A673 (cell line): ENCODE data around the gene PGLYRP3. TPM values are rescaled to one million over a fixed set of nuclear protein-coding genes. Genes with fewer than 3 reads are reported as not detected.

Experiments
- BruUV-seq: library from RNA; stranded (reverse); fragments of 400-500 nt; replicated peaks from 2 replicates; lab custom pipeline; 2021; lab: Mats Ljungman, UMichigan
- CTCF ChIA-PET: fragments of 300-600 bp; sonication (Branson Sonifier 250); formaldehyde crosslinking; loops from one replicate; lab custom pipeline; 2022; ENCODE audit warnings: antibody characterized with exemption; lab: Charles Lee
- POLR2A ChIA-PET: fragments of 300-600 bp; sonication (Branson Sonifier 250); formaldehyde crosslinking; loops from one replicate; lab custom pipeline; 2022; ENCODE audit warnings: antibody characterized with exemption; ENCODE audit not compliant: low non-redundant PET; lab: Charles Lee
- DNase-seq: peaks from one replicate; pipeline ENCODE4 v3.0.0-alpha.2; 2015; ENCODE audit warnings: low spot score
- H3K27ac ChIP-seq: fragments of 200-600 bp; sonication (generic); 2 replicates; pipeline ENCODE4 v1.5.1; 2016; ENCODE audit warnings: mixed run types, low read depth, mild to moderate bottlenecking, mixed read lengths, antibody characterized with exemption, low read length; ENCODE audit not compliant: poor library complexity, severe bottlenecking
- H3K27me3 ChIP-seq: fragments of 200-600 bp; sonication (generic); replicated peaks from 2 replicates; pipeline ENCODE4 v1.6.1; 2017; ENCODE audit warnings: mixed run types, low read depth, mild to moderate bottlenecking, mixed read lengths, antibody characterized with exemption, low read length; ENCODE audit not compliant: insufficient read depth, poor library complexity
- H3K36me3 ChIP-seq: fragments of 200-600 bp; sonication (generic); 2 replicates; pipeline ENCODE4 v1.6.1; 2016; ENCODE audit warnings: mixed run types, mild to moderate bottlenecking, mixed read lengths, antibody characterized with exemption, low read length; ENCODE audit not compliant: insufficient read depth, poor library complexity, severe bottlenecking
- H3K4me1 ChIP-seq: fragments of 200-600 bp; sonication (generic); 2 replicates; pipeline ENCODE4 v1.6.1; 2017; ENCODE audit warnings: mixed run types, mild to moderate bottlenecking, mixed read lengths, antibody characterized with exemption, low read length; ENCODE audit not compliant: insufficient read depth, poor library complexity, severe bottlenecking
- H3K4me3 ChIP-seq: fragments of 200-600 bp; sonication (generic); 2 replicates; pipeline ENCODE4 v1.5.1; 2016; ENCODE audit warnings: low read depth, mixed run types, mild to moderate bottlenecking, mixed read lengths, low read length; ENCODE audit not compliant: poor library complexity, severe bottlenecking
- H3K9me3 ChIP-seq: fragments of 200-600 bp; sonication (generic); 2 replicates; pipeline ENCODE4 v1.6.1; 2016; ENCODE audit warnings: mixed run types, low read depth, mild to moderate bottlenecking, mixed read lengths, antibody characterized with exemption, low read length; ENCODE audit not compliant: poor library complexity, severe bottlenecking
- CTCF ChIP-seq: fragments of 300-800, 200-600 bp; sonication (generic); conservative IDR thresholded peaks from 2 replicates; pipeline ENCODE4 v1.5.1; 2017; ENCODE audit warnings: low read depth, mild to moderate bottlenecking, antibody characterized with exemption, low read length, moderate library complexity, mixed read lengths
- EZH2 ChIP-seq: fragments of 200-600 bp; sonication (generic); IDR thresholded peaks from 2 replicates; pipeline ENCODE4 v1.6.1; 2017; ENCODE audit warnings: borderline replicate concordance, low read depth, mild to moderate bottlenecking, mixed read lengths, antibody characterized with exemption, low read length; ENCODE audit not compliant: poor library complexity, severe bottlenecking
- intact Hi-C: fragments of 100-400 bp; cut with micrococcal nuclease; formaldehyde crosslinking; loops from one replicate; pipeline ENCODE4 v1.10.0; 2022; ENCODE audit not compliant: unreplicated experiment
- total RNA-seq: library from RNA; stranded (reverse); gene quantifications from 2 replicates; pipeline ENCODE4 v1.2.3, GENCODE V29; 2021

The PGLYRP3 gene
- total RNA-seq, 1 experiment from 2014 or later, result not detected

GRCh38 chr1:153346077-153346723 lies 33.4 kb upstream of the PGLYRP3 start:
- no peak overlapping the region for H3K4me3 ChIP-seq
- ChIA-PET POLR2A (no interaction called here), CTCF (interaction anchor here (0.6 kb wide), 1 partner anchor 18 kb away, joined by 4 read pairs; no protein-coding TSS in a partner anchor)
- TF ChIP-seq EZH2 (no peak), CTCF (no peak)
- no peak for DNase-seq
- H3K36me3 ChIP-seq, result no peaks in the 10 kb centered on the region
- H3K27ac ChIP-seq, result no peak overlapping the region
- intact Hi-C loops, result no loop called here
- no peaks in the 10 kb centered on the region for H3K9me3 ChIP-seq
- H3K27me3 ChIP-seq, result peaks cover 97% of the 10 kb centered on the region
- H3K4me1 ChIP-seq, result no peaks in the 10 kb centered on the region
- no TSS peak for BruUV-seq

DNA sequence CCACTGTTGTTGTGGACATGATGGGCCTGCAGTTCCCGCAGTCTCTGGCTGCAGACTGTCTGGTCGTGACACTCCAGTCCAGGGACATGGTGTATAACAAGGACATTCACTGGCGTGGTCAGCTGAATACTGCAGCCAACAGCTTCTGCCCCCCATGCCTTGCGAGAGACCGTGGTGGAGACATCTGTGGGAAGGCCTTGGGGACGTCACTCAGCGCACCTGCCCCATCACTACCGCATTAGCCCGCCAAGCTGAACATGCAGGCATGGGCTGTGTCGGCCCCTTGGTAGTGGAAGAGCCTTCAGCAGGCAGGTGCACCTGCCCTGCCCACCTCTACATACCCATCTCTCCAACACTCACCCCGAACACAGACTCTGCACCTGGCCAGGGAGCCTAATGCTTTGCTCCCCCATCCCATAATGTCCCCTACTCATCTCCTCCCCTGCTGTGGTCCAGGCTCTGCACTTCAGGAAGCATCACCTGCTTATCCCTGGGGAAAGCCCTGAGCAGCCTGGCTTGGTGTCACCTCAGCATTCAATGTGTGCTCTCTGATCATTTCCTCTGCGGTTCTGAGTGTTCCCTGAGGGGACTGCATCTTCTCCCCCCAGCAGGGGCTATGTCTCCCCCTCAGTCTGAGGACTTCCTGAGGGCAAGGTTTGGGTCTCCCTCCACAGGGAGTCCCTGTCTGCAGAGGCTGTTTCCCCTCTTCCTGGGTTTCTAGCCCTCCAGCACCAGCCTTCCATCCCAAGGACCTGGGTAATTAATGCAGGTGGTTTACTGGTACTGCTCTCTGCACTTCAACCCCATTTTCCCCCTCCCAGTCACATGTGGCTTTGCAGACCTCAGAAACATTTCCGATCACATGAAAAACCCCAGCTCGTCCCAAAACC lies 32.7 kb upstream of the PGLYRP3 start:
- Histone ChIP-seq H3K9me3 (no peaks in the 10 kb centered on the region), H3K4me3 (no peak overlapping the region), H3K4me1 (no peaks in the 10 kb centered on the region), H3K27me3 (peaks cover 97% of the 10 kb centered on the region), H3K27ac (no peak overlapping the region), H3K36me3 (no peaks in the 10 kb centered on the region)
- no peak for DNase-seq
- POLR2A ChIA-PET, result no interaction called here
- TF ChIP-seq EZH2 (no peak), CTCF (no peak)
- CTCF ChIA-PET, result interaction anchor here (0.6 kb wide), 1 partner anchor 19 kb away, joined by 4 read pairs; no protein-coding TSS in a partner anchor
- intact Hi-C loops, result no loop called here
- BruUV-seq, result no TSS peak

GRCh38 chr1:153344718-153345025 lies 31.9 kb upstream of the PGLYRP3 start:
- H3K27me3 ChIP-seq, result peaks cover 96% of the 10 kb centered on the region
- TF ChIP-seq CTCF (no peak), EZH2 (no peak)
- H3K4me3 ChIP-seq, result no peak overlapping the region
- CTCF ChIA-PET, result no interaction called here
- no peak for DNase-seq
- no peak overlapping the region for H3K27ac ChIP-seq
- no peaks in the 10 kb centered on the region for H3K36me3 ChIP-seq
- H3K4me1 ChIP-seq, result no peaks in the 10 kb centered on the region
- H3K9me3 ChIP-seq, result no peaks in the 10 kb centered on the region
- intact Hi-C loops, result no loop called here
- BruUV-seq, result no TSS peak
- POLR2A ChIA-PET, result no interaction called here
